GM21423 (cell line): Measurements from ENCODE around the gene SETD3.

Experiments used
- ATAC-seq: cut with Tn5 transposase; IDR thresholded peaks from one replicate; pipeline ENCODE4 v1.9.1; 2021; ENCODE audit warnings: mild to moderate bottlenecking, moderate library complexity; ENCODE audit not compliant: unreplicated experiment

SETD3 gene

DNA sequence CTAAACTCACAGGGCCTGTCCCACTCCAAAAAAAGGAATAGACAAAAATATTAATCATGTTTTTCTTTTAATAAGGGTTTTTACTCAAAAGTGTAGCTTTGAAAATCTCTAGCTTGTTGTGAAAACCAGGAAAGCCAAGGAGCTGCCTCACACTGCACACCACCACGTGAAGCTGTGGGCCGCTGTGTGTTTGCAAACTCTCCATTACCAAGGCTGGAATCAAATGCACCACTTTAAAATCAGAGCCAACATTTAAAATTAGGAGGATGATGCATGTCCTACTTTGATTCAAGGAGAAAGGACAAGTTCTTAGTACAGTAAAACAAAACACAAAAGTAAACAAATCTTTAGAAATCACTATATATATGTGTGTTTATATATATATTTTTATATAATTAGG lies 83.0 kb downstream of the SETD3 start:
- no peak for ATAC-seq

DNA sequence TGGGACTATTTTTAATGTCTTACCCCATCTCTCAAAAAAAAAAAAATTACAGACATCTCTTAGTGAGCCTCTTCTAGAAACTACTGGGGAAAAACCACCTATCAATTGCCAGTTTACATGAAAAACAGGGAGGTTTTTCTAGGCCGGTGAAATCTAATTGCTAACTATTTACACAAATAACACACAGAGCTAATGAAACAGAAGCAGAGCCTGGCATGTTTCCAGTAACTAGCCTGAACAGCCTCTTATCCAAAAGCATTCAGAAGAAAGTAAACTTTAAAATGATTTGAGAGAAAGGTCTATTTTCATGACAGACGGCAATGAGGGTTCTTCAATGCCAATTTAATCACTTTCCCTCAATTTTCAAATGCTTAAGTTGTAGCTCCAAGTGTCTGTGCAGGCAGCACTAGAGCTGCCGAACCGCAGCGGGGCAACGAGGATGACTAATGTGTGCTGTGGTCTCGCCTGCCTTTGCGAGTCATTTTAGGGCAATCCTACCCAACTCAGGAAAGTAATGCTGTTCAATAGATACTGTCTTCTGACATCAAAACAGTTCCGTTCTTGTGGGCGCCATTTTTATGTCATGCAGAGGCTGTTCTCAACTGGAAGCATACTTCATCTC lies 84.6 kb downstream of the SETD3 start:
- no peak for ATAC-seq

DNA sequence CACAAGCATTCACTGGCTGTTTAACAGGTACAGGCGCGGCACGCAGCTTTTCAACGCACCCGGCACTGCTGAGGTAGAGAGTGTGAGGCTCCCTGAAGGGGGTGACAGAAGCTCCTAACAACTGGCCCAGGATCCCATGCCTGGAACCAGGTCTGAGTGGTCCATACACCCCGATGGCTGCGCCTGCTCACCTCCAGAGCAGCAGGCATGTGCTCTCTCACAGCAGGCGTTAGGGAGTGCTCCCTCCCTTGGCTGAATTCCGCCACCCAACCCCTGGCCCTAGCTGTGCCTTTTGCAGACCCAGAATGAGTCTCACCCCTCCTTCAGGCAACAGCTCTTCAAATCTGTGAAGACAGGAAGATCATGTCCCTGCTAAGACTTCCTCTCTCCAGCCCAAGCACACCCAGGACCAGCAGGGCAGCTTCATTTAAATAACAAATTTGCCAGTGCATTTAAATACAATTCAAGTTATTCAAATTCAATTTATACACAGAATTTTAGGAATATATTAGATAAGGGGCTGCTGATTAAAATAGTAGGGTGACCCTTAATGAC lies 86.0 kb downstream of the SETD3 start:
- ATAC-seq = no peak

DNA sequence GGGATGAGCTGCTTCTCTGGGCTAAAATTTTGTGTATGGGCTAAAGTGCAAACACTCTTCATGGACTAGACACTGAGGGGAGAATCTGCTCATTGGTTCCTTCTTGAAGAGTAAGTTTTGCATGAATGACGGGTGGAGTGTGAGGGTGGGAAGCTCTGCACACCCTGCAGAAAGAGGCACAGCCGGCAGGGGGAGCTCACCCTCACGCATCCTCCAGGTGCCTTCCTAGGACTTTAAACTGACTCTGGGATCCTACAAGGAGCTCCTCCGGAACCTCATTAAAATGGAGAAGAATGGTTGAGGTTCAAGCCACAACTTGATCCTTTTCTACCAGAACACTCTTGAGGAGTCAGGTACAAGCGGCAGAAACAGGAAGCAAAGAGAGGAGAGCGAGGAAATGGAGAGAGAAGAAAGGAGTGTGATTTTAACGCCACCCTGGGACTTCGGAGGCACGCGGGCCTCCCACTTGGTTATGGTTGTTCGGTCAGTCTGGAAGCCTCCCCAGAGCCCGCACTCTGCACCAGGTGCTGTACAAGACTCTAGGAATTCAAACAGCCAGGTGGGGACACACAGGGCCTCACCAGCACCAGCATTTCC lies 87.5 kb downstream of the SETD3 start:
- no peak for ATAC-seq

DNA sequence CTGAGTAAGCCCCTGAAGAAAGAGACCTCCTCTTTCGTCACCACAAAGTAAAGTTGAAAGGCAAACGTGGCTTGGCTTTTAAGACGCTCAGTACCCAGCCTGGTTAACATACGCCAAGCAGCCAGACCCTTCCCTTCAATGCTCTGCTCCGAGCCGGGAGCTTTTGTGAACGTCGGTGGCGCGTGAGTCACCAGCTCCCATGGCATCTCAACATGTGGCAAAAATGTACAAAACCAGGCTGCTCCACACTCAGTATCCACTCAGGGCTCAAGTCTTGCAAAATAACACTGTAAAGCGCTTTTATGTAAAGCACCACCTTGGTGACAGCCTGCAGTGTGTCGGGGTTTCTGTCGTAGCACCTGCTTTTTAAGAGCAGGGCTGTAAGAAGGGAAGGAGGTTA lies 89.0 kb downstream of the SETD3 start:
- ATAC-seq = no peak

DNA sequence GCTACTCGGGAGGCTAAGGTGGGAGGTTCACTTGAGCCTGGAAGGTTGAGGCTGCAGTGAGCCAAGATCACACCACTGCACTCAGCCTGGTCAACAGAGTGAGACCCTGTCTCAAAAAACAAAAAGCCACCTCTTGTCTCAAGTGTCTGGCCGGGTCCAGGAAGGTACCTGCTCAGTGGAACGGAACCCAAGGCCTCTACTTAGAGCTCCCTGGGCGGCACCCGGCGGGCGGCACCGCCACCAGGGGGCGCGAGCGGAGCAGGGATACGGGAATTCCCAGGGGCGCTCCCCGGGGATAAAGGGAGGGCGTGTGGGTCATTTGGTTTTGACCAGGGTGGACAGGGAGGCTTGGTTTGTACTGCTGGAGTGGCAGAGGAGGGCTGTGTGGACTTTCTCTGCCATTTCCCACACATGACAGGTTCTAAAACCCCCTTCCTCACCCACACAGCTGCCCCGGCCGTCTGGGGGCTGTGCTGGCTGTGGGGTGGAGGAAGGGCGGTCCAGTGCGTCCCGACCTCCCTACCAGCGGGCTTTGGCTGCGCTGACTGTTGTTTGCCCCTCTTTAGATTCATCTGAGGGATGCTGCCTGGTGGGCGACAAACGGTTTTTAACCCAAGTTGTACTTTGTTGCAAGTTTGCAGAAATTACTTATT lies 91.4 kb downstream of the SETD3 start:
- ATAC-seq = peak; percentile 60

DNA sequence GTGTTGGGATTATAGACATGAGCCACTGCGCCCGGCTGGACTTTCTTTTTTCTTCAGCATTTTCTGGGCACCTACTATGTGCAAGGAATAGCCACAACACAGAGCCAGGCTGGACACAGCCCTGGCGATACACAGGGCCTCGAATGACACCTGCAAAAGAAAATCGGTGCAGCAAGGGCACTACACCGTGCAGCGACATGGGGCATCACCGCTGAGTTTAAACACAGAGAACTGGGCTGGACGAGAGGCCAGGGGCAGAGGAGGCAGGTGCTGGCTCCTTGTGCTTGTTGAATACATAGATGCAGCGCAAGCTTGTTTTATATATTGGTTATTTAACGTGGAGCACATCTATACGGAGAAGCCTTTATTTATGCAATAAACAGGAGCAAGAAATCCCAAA lies 92.4 kb downstream of the SETD3 start:
- ATAC-seq = no peak

DNA sequence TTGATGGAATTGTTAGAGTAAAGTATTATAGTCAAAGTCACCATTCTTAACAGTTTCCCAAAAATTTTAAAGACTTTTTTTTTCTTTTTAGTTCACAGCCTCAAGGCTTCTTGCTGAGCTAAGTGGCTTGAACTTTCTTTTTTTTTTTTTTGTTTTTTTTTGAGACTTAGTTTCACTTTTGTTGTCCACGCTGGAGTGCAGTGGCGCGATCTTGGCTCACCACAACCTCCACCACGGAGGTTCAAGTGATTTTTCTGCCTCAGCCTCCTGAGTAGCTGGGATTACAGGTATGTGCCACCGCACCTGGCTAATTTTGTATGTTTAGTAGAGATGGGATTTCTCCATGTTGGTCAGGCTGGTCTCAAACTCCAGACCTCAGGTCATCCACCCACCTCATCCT lies 92.8 kb downstream of the SETD3 start:
- ATAC-seq = no peak

DNA sequence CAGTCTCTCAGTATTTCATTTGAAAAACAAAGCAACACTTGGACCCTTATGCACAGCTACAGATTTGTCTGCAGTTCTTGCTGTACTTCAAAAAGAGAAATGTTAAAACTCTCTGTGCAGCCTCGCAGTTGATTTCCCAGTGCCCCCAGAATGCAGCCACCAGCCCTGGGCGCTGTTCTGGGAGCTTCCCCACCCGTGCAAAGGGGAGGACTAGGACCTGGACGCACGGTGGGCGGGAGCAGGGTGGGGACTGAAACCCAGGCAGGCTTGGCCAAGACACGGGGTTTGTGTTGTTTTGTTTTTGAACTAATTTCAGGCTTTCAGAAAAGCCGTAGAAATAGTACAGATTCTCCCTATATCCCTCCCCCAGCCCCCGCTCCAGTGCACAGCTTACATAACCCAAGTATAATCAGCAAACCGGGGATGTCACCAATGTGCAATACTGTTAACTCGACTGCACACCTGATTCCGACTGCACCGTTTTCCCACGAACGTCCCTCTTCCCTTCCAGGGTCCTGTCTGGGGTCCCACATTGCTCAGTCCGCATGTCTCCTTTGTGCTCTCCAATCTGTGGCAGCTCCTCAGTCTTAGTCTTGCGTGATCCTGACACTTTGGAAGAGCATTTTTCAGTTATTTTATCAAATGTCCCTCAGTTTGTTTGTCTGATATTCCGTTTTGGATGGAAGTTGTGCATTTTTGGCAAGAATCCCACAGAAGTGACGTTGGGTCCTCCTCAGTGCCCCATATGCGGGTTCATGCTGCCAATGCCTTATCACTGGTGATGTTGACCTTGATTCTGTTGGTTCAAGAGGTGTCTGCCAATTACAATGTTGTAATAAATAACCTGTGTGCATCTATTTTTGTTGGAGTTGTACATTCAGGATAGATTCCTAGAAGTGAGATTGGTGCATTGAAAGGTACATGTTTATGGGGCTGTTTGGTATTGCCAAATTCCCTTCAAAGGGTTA lies 95.9 kb downstream of the SETD3 start:
- ATAC-seq = no peak

DNA sequence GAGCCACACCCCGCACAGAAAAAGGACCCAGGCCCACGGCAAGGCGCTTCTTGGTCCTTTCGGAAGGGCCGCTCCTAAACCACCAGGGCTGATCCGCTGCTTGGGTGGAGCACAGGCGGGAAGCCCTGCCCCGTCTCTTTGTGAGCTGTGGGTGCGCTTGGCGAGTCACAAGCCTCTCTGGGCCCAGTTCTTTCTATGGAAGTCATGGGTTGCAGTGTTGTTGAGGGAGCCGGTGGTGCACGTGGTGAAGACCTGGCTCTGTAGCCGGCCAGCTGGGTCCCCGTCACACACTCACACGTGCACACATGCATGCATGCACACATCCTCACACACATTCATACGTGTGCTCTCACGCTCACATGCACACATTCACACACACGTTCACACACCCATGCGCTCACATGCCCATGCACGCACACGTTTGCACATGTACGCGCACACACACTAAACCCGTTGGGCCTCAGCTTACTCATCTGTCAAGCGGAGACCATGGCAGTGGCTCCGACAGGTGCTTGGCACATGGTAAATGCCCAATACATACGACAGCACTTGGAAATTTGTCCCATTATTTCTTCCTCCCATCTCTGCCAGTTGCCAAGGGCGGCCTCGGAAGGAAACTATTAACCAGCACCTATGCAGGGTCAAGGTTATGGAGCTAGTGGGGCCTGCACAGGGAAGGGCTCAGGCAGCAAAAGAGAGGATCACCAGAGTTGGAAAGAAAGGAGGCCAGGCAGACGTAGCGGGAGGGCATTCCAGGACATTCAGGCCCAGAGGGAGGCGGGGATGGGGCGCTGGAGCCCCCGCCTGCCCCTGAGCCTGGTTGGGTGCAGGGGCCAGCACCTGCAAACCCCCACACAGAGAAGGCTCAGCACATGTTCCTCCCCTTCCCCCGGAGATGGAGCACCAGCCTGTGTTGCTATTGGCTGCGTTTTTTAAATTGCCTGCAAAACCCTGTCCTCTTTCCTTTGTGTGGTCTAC lies 96.9 kb downstream of the SETD3 start:
- no peak for ATAC-seq

DNA sequence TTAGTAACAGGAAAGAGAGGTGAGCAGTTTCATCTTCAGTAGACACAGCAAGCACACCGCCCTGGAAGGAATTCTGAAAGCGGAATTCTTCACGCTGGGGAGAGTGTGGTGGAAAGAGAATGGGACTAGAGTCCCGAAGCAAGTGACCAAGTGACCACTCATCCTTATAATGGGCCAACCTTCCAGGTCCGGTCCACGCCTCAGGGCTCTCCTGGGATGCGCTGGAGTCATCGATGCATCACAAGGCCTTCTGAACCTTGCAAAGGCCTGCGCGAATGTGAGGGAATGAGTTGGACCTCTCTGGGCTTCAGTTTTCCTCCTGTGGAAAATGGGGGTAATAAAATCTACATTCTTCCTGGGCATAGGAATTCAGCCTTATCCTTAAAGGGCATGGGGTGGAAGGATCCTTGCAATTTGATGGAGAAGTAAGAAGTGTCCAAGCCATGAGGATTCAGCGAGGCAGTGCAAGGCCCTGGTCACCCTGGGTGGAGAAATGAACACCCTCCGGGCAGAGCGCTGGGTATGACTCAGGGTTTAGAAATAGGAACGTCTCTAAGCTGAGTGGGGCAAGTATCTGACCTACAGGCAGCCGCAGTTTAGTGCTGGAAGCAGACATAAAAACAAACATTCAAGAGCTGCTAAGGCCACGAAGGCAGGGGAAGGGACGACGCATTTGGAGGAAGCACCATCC lies 97.7 kb downstream of the SETD3 start:
- no peak for ATAC-seq

DNA sequence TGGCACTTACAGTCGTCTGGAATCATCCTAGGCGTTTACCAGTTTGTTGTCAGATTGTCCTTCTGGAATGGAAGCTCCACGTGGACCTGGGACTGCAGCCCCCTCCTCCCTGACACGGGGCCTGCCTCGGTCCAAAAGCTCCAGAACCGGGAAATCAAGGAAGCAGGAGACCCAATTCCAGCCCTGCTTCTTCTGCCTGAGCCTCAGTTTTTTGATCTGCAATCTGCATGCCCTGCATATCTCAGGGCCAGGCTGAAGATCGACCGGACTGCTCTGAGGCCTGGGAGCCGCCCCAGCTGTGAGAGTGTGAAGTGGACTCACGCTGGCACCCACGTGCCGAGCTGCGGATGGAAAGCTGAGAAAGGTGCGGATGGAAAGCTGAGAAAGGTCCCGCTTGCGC lies 98.6 kb downstream of the SETD3 start:
- ATAC-seq = no peak

DNA sequence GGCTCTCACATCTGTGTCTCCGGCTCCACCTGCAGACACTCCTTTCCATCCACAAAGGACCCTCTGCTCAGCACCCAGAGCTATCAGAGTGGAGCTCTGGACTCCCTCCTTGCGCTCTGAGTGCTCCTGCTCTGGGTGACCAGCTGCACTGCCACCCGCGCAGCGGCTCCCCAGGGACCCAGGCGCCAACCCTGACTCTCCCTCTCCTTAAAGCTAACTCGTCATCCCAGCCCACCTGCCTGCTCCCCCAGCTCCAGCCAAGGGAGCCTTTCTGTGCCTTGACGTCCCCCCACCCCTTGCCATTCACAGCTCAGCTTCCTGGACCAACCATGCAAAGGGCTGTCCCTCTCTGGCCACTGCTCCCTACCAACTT lies 99.0 kb downstream of the SETD3 start:
- ATAC-seq = no peak

DNA sequence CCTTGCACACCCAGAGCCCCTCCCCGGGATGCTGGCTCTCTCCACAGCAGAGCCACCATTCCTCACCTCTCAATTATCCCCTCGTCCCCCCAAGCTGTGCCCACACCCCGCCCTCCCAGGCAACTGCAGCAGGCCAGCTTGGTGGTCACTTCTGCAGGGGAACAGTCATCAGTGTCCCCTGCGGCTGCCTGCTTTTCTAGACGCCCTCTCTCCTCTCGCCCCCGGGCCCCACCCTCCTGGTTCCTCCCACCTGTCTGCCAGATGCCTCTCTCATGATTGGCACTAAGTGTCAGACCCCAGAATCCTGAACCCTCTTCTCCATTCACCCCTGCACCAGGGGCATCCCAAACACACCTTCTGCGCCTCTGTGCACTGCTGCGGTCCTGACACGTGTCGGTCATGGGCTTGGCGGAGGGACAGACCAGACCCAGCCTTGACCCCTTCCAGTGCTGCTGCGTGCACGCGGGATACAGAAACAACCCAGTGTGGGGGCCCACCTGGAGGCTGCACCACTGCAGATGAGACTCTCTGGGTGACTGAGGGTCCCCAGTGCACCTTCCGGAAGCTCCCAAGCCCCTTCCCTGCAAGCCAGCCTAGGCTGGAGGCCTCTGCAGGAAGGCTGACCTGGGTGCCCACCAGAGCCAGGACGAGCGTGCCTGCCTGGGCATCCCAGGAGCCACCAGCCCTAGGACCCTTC lies 99.5 kb downstream of the SETD3 start:
- no peak for ATAC-seq

DNA sequence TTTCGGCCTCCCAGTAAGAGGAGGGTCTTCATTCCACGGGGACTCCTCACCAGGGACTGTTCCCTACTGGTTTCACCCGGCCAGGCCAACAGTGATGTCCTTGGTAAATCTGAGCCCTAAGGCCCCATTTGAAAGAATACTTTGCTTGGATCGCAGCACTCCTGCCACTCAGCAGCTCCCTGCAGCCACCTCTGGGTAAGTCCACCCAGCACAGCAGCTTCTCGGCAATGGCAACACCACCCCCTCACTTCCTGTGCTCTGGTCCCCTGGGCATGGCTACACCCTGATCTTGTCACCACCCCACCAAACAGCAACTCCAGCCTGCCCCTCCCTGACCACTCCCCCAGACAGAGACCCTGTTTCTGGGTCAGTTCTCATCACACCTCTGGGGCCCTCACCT lies 100.3 kb downstream of the SETD3 start:
- ATAC-seq = no peak

DNA sequence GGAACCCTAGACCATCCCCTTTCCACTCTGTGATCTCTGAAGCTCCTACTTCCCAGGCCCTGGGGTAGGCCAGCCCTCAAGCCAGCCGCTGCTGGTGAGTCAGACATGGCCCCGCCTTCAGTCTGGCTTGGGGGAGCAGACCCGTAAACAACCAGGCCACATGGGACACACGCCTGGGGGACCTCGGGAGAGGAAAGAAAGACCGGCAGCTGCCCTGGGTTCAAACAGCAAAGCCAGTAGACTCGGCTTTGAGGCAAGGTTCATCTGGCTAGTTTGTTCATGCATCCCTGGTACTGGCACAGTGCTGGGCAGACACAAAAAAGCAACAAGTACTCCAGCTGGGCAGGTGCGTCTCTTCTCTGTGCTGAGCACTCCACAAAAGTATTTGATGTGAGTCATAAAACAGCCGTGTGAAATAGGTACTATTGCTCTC lies 101.9 kb downstream of the SETD3 start:
- no peak for ATAC-seq

DNA sequence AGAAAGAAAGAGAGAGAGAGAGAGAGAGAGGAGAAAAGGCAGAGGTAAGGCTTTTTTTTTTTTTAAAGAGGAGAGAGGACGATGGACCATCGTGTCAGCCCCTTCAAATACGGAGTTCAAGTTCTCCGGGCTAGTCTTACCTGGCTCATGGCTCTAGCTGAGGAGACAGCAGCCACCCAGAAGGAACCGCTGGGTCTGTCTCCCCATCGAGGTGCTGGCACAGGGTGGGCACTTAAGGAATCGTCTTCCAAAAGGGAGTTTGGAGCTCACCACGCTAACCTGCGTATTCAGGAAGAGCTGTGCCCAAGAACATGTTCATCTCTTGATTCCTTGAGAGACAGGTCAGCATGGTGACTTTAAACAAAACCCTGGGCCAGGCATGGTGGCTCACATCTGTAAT lies 102.7 kb downstream of the SETD3 start:
- ATAC-seq = no peak

DNA sequence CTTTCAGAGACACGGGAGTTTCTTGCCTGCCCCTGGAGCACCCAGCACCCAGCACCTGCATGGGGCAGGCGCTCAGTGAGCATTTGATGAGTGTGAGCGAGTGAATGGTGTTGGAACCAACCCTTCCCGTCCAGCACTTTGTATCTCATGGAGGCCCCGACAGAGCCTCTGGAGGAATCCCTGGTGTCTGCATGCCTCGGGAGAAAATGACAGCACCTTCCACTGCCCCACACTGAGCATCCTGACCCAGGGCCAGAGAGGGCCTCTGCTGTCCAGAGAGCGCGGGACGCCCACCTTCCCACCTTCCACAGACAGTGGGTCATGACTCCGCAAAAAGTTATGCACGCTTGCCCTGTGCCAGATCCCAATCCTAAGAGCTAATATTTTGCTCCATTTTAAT lies 105.7 kb downstream of the SETD3 start:
- ATAC-seq = no peak
